ENCODE data around the gene CTSL.

DNA sequence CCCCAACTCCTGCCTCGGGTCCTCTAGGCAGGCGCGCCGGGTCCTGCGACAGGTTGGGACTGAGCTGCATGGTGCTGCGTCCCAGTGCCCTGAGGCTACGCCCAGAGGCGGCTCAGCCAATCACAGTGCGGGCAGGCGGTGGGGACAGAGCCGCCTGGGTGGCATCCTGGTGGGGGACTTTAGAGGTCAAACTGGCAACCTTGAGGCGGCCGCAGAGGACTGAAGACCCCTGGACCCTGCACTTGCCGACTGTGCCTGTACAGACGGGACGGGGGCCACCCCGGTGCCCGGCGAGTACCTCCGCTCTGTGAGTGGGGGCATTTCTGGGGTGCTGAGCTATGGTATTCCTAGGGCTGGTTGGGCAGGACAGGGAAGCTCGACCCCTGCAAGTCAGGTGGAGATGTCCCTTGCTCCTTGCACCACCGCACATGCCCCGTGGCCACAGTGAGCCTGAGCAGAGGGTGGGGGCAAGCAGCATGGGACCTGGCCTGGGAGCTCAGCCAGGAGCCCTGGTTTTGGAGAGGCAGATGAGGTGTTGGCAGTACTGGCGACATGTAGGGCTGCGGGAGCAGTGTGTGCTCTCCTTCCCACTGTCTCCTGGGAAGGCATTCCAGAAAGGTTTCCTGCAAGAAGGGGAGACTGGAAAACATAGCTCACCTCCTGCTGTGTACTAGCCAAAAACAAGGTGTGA, 45.5 kb downstream of the CTSL start:
- TF ChIP-seq EZH2 (IDR thresholded peaks at IDR 0.05; ENCODE audit: insufficient read depth, poor library complexity, severe bottlenecking) (no peak), EZH2phosphoT487 (IDR thresholded peaks at IDR 0.05; ENCODE audit: insufficient read depth, low read depth) (no peak)

Measured in GM23248 (cell line).